Uterus (tissue), 4 donors: ENCODE data around the gene FAM234A. TPM values are rescaled to one million over a fixed set of nuclear protein-coding genes. Genes with fewer than 3 reads are reported as not detected.

Experiments
- DNase-seq, 2 donors: peaks; one replicate each; pipeline ENCODE4 v3.0.0-alpha.2; 2019 to 2020
- H3K27ac ChIP-seq, 2 donors: fragments of 200-600 bp; sonication (generic); 1 replicate in 1 of 2; 2 replicates in 1 of 2; pipeline ENCODE4 v1.5.1; 2016 to 2018
- H3K27me3 ChIP-seq, 2 donors: fragments of 200-600 bp; sonication (generic); one replicate each; pipeline ENCODE4 v1.5.1; 2018 to 2019; ENCODE audit warnings: control low read depth in 1 of 2
- H3K36me3 ChIP-seq, 2 donors: fragments of 200-600 bp; sonication (generic); one replicate each; pipeline ENCODE4 v1.5.1; 2019; ENCODE audit warnings: control low read depth in 1 of 2
- H3K4me1 ChIP-seq, 2 donors: fragments of 200-600 bp; sonication (generic); one replicate each; pipeline ENCODE4 v1.5.1; 2018 to 2019; ENCODE audit warnings: control low read depth in 1 of 2
- H3K4me3 ChIP-seq, 2 donors: fragments of 200-600 bp; sonication (generic); 1 replicate in 1 of 2; 2 replicates in 1 of 2; pipeline ENCODE4 v1.5.1; 2018 to 2019; ENCODE audit warnings: mild to moderate bottlenecking in 1 of 2
- H3K9me3 ChIP-seq, 2 donors: fragments of 200-600 bp; sonication (generic); one replicate each; pipeline ENCODE4 v1.5.1; 2019; ENCODE audit warnings: control low read depth in 1 of 2
- POLR2A ChIP-seq, 2 donors: fragments of 450-650 bp; IDR thresholded peaks; one replicate each; pipeline ENCODE4 v1.6.1; 2016; ENCODE audit warnings: antibody characterized with exemption in 2 of 2, mild to moderate bottlenecking in 1 of 2, moderate library complexity in 1 of 2
- intact Hi-C: fragments of 100-400 bp; cut with DNase I; formaldehyde crosslinking; loops from one replicate; pipeline ENCODE4 v1.15.1; 2023; ENCODE audit warnings: low total_unique reads
- total RNA-seq, 4 donors: library from RNA; depleted of rRNA in 3 of 4; stranded (reverse); fragments of >200 nt in 3 of 4; gene quantifications; one replicate each; pipeline versions ENCODE4 v1.1.0 to v1.2.4, GENCODE V29; 2014 to 2023
- TF ChIP-seq, protein P1 (sequence below), 4 experiments: fragments of 200-600 bp in 2 of 4; fragments of 450-650 bp in 2 of 4; sonication (generic) in 2 of 4; IDR thresholded peaks; one replicate each; pipeline ENCODE4 v1.5.1; 2016 to 2019; ENCODE audit warnings: antibody characterized with exemption in 4 of 4, mild to moderate bottlenecking in 2 of 4, moderate library complexity in 1 of 4
- donor health status: DM: yes; HTN: yes; CAD: no.

FAM234A gene
- total RNA-seq, 4 donors from 2014 or later, result 5.6 to 65.5 (median 30.1) TPM

DNA sequence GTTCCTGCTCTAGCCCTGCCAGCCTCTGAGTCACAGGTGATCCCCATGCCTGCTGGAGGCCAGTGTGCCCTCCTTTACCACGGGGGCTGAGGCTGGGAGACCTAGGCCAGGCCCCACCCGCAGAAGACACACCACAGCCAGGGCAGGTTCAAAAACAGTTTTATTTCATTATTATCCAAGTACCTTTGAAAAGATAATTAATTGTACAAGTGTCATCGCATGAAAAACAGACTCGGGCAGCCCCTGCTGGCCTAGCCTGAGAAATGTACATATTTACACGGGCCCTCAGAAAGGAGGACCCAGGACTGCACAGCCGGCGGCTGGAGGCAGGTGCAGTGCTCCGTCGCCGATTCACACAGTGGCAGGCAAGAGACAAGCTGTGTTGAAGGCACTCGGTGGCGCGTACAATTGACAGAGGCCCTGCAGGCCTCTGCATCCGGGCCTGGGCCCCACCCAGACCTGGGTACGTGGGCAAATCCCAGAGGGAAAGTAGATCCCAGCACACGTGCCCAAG is 52.7 kb downstream of the FAM234A start:
- no peak for TF ChIP-seq POLR2A (IDR thresholded peaks at IDR 0.05)
- TF ChIP-seq, protein P1, sequence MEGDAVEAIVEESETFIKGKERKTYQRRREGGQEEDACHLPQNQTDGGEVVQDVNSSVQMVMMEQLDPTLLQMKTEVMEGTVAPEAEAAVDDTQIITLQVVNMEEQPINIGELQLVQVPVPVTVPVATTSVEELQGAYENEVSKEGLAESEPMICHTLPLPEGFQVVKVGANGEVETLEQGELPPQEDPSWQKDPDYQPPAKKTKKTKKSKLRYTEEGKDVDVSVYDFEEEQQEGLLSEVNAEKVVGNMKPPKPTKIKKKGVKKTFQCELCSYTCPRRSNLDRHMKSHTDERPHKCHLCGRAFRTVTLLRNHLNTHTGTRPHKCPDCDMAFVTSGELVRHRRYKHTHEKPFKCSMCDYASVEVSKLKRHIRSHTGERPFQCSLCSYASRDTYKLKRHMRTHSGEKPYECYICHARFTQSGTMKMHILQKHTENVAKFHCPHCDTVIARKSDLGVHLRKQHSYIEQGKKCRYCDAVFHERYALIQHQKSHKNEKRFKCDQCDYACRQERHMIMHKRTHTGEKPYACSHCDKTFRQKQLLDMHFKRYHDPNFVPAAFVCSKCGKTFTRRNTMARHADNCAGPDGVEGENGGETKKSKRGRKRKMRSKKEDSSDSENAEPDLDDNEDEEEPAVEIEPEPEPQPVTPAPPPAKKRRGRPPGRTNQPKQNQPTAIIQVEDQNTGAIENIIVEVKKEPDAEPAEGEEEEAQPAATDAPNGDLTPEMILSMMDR (IDR thresholded peaks at IDR 0.05), result no peak
- Histone ChIP-seq H3K27me3 (no peaks in the 10 kb centered on the region), H3K36me3 (no peaks in the 10 kb centered on the region), H3K4me3 (no peak overlapping the region), H3K4me1 (no peaks in the 10 kb centered on the region), H3K9me3 (no peaks in the 10 kb centered on the region), H3K27ac (no peak overlapping the region)
- no peak for DNase-seq
- intact Hi-C loops, result loop anchor here (10.0 kb wide), 1 partner anchor 57 kb away; no protein-coding TSS in a partner anchor

DNA sequence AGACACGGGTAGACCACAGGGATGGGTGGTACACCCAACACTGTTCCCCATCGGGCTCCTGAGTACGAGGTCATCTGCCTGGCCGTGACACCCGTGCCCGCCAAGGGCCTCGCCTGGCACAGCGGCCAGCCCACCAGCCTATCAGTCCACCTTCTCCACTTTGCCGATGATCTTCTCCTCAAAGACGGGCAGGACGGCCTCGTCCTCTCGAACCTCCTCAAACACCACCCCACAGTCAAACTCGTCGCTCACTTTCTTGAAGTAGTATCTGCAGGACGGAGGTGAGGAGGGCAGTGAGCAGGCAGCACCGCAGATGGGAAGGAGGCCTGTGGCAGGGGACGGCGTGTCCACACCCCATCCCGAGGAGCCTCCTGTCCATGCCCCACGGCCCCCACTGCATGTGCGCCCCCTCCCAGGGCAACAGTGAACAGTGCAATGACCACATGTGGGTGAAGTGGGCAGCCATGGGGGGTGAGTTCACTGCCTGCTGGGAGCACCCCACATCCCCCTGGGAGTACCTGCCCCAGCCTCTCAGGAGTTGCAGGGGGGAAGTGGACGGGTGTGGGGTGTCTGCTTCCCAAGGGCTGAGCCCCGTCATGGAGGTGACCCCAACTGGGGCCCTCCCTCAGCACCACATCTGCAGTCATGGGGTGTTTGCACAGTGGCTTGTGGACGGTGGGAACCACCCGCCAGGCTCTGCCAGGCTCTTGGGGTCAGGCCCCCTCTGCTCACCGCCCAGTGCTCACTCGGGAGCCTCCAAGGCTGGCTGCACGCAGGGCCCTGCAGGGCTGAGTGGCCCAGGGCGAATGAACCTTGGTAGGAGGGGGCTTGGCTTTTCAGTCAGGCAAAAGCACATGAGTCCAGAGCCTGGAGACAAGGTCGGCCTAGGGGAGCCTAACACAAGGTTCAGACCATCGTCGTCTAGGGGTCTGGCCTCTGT is 53.6 kb downstream of the FAM234A start:
- no peaks in the 10 kb centered on the region for H3K27me3 ChIP-seq
- intact Hi-C loops, result loop anchor here (10.0 kb wide), 1 partner anchor 57 kb away; no protein-coding TSS in a partner anchor
- no peak overlapping the region for H3K27ac ChIP-seq
- TF ChIP-seq POLR2A (IDR thresholded peaks at IDR 0.05), result no peak
- TF ChIP-seq, protein P1 (IDR thresholded peaks at IDR 0.05), result no peak
- no peak overlapping the region for H3K4me3 ChIP-seq
- H3K4me1 ChIP-seq, result no peaks in the 10 kb centered on the region
- no peaks in the 10 kb centered on the region for H3K9me3 ChIP-seq
- no peaks in the 10 kb centered on the region for H3K36me3 ChIP-seq
- DNase-seq, result no peak

GRCh38 chr16:289395-289997 is 54.9 kb downstream of the FAM234A start:
- intact Hi-C loops, result loop anchor here (10.0 kb wide), 1 partner anchor 55 kb away; no protein-coding TSS in a partner anchor
- TF ChIP-seq, protein P1 (IDR thresholded peaks at IDR 0.05), result no peak
- no peak for TF ChIP-seq POLR2A (IDR thresholded peaks at IDR 0.05)
- no peak overlapping the region for H3K4me3 ChIP-seq
- no peaks in the 10 kb centered on the region for H3K9me3 ChIP-seq
- H3K4me1 ChIP-seq, result no peaks in the 10 kb centered on the region
- no peaks in the 10 kb centered on the region for H3K27me3 ChIP-seq
- no peak overlapping the region for H3K27ac ChIP-seq
- DNase-seq, result no peak
- H3K36me3 ChIP-seq, result no peaks in the 10 kb centered on the region

GRCh38 chr16:290015-290680 is 55.5 kb downstream of the FAM234A start:
- Histone ChIP-seq H3K9me3 (no peaks in the 10 kb centered on the region), H3K27ac (no peak overlapping the region), H3K4me1 (no peaks in the 10 kb centered on the region), H3K27me3 (no peaks in the 10 kb centered on the region), H3K36me3 (no peaks in the 10 kb centered on the region), H3K4me3 (no peak overlapping the region)
- intact Hi-C loops, result no loop called here
- TF ChIP-seq, protein P1 (IDR thresholded peaks at IDR 0.05), result no peak
- TF ChIP-seq POLR2A (IDR thresholded peaks at IDR 0.05), result no peak
- no peak for DNase-seq
